Cardiac fibroblast (primary cell): Measurements from ENCODE around the gene JMJD4.

Experiments
- DNase-seq, 2 donors: peaks; one replicate each; pipeline versions ENCODE4 v3.0.0 to v3.0.0-alpha.2; 2010; ENCODE audit warnings: low read depth in 2 of 2
- H3K4me3 ChIP-seq, 2 donors: replicated peaks in 1 of 2; 1 replicate in 1 of 2; 2 replicates in 1 of 2; pipeline ENCODE4 v1.5.1; 2011; ENCODE audit warnings: low read depth in 2 of 2, low read length in 2 of 2, mild to moderate bottlenecking in 2 of 2, moderate library complexity in 1 of 2
- TF ChIP-seq, protein P1 (sequence below): IDR thresholded peaks from one replicate; pipeline ENCODE4 v1.5.1; 2011; ENCODE audit warnings: low read depth, mild to moderate bottlenecking, low read length, inconsistent platforms

Gene JMJD4

DNA sequence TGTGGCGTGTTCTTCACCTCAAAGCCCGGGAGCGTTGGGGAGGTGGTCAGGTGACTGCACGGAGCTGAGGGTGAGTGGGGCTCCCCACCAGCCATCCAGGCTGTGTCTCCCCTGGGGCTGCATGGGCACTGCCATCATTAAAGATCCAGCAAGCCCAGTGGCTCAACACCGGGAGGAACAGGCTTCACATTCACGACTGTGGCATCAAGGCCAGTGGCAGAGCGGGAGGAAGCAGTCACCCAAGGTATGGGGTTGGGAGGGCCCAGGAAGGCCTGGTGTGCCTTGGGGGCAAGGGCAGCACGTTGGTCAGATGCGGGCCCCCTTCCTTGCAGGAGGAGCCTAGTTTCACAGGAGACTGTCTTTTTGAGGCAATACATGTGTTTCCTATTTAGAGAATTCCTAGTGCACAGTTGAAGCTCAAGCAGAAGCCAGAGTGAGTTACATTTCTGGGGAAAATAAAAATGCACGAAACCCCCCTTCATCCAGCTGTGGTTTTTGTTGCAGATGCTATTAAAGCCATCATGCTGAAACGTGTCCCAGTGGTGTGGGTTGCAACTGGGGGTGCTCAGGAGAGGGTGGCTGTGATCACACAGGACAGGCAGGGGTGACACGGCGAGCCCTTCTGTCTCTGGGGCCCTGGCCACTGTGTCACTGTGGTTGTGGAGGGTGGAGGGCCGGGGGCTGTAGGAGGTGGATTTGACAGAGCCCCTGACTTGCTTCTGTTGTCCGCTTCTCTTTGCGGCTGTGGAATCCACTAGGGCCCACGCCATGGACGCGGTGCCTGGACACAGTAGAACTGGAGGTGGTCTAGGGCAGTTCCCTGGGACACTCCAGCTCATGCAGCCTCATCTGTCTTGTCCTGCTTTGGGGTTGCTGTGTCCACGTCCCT is 34.2 kb upstream of the JMJD4 start:
- DNase-seq = no peak
- no peak overlapping the region for H3K4me3 ChIP-seq
- TF ChIP-seq, protein P1, sequence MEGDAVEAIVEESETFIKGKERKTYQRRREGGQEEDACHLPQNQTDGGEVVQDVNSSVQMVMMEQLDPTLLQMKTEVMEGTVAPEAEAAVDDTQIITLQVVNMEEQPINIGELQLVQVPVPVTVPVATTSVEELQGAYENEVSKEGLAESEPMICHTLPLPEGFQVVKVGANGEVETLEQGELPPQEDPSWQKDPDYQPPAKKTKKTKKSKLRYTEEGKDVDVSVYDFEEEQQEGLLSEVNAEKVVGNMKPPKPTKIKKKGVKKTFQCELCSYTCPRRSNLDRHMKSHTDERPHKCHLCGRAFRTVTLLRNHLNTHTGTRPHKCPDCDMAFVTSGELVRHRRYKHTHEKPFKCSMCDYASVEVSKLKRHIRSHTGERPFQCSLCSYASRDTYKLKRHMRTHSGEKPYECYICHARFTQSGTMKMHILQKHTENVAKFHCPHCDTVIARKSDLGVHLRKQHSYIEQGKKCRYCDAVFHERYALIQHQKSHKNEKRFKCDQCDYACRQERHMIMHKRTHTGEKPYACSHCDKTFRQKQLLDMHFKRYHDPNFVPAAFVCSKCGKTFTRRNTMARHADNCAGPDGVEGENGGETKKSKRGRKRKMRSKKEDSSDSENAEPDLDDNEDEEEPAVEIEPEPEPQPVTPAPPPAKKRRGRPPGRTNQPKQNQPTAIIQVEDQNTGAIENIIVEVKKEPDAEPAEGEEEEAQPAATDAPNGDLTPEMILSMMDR = no peak

DNA sequence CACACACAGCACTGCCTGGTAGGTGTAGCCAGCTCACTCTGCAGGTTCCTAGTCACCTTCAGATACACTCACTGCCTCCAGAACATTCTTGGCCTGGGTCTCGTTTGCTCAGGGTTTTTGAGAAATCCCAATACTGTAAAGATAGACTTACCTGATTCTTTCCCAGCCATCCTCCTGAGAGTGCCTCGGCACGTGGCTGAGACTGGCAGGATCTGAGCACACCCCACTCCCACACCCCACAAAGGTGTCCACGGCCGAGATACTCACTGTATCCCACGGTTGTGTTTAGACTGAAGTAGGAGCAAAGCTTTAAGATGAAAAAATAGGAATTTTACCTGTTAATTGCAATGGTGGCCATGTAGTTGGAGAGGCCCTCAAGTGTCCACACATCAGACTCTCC is 33.5 kb upstream of the JMJD4 start:
- TF ChIP-seq, protein P1 = no peak
- DNase-seq = no peak
- H3K4me3 ChIP-seq = no peak overlapping the region

DNA sequence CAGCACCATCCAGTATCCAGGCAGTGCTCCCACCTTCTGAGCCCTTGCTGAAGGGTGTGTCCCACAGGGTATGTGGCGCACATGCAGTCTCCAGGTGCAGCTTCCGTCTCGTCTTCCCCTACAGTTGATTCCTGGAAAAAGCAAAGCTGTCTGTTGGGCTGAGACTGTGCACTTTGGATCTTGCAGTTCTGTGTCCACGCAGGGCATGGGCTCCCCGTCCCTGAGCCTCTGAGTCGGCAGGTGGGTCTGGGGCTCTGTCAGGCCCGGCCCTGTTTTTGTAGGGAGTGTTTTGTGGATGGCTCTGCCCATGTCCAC is 33.0 kb upstream of the JMJD4 start:
- TF ChIP-seq, protein P1 = no peak
- DNase-seq = no peak
- H3K4me3 ChIP-seq = no peak overlapping the region

DNA sequence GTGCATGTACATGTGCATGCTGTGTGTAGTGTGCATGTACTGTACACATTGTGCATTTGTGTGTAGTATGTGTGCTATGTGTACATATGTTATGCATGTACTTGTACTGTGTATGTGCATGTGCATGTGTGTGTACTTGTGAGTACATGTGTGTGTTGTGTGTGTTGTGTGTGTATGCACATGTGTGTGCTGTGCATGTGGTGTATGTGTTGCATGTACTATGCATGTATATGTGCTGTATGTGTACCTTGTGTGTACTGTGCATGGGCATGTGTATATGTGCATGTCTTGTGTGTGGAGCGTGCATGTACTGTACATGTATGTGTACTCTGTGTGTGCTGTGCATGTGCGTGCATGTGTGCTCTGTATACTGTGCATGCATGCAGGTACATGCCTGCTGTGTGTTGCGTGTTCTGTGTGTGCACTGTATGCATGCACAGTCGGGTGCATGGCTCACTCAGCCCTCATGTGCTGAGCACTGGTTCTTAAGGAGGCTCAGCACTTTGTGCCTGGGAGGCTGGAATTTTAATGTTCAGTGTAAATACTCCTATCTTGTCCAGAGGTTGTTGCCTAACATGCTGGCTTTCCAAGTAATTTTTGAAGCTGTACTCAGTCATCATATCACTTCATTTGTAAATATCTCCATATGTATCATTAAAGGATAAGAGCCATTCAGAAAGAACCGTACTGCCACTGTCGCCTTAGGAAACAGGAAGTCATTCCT is 32.5 kb upstream of the JMJD4 start:
- TF ChIP-seq, protein P1 = no peak
- H3K4me3 ChIP-seq = no peak overlapping the region
- no peak for DNase-seq

DNA sequence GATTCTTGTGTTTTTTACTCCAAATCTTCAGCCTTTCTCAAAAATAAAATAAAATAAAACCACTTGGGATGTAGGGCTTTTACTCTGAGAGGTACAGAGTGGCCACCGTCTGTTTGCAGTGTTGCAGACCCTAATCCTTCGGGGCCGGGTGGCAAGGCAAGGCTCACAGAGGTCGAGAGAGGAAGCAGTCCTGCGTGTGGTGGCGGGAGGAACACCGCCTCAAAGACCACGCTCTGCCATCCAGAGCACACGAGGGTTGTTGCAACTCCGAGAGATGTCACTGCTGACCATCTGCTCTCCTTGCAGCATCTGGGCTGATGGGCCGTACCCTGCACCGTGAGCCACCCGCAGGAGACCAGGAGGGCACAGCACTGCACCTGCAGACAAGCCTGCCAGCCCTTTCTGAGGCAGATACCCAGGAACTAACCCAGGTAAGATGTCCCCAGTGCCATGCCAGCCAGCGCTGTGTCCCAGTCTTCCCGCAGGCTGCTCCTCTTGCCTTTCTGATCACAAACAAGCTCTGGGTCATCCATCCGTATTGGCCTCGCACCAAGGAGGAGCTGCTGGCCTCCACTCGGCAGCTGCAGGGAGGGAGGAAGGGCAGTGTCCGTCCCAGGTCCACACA is 31.7 kb upstream of the JMJD4 start:
- TF ChIP-seq, protein P1 = no peak
- DNase-seq = no peak
- no peak overlapping the region for H3K4me3 ChIP-seq

DNA sequence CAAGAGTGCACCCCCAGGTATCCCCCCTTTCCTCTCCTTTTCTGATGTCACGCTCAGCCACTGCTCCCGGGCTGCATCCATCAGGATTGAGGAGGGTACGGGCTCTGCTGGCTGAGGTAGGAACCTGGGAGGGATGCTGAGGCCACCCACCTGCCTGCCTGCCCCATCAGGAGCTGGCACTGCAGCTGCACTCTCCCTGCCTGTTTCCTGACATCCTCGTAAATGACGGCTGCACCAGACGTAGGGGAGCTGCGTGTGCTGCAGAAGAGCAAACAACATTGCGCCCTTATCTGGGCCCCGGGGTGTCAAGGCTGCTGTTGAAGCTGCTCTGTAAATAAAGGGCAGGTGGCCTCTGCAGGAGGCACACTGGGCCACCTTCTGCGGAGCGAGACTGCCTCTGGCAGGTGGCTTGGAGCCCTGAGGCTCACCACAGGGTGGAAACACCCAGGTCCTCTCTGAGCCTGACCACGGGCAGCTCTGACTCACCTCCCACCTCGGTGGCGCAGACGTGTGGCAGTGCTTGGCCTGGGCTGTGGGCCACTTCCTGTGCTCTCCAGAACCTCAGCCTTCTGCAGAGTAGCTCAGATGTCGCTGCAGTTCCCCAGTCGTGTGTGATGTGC is 31.0 kb upstream of the JMJD4 start:
- no peak for DNase-seq

More for the DNA sequence above, 31.0 kb upstream of the JMJD4 start:
- TF ChIP-seq, protein P1 = no peak
- no peak overlapping the region for H3K4me3 ChIP-seq
